Right lobe of liver (tissue), 6 donors: ENCODE measurements around the gene BIN1. TPM values are rescaled to one million over a fixed set of nuclear protein-coding genes. Genes with fewer than 3 reads are reported as not detected.

Experiments
- ATAC-seq, 4 donors: fragments of 200-7000 bp; cut with Tn5 transposase; one replicate each; pipeline ENCODE4 v1.9.1; 2020; ENCODE audit warnings: mild to moderate bottlenecking in 4 of 4, moderate library complexity in 4 of 4
- DNase-seq, 3 donors: peaks; one replicate each; pipeline ENCODE4 v3.0.0-alpha.2; 2020
- H3K27ac ChIP-seq, 3 donors: fragments of 200-600 bp; one replicate each; pipeline ENCODE4 v1.8.0; 2022
- H3K27me3 ChIP-seq, 2 donors: fragments of 200-600 bp; one replicate each; pipeline ENCODE4 v1.8.0; 2022
- H3K36me3 ChIP-seq, 4 donors: fragments of 200-600 bp; sonication (generic) in 1 of 4; one replicate each; pipeline versions ENCODE4 v1.5.1 to v1.8.0; 2017 to 2022; ENCODE audit warnings: control low read depth in 1 of 4
- H3K4me1 ChIP-seq, 4 donors: fragments of 200-600 bp; sonication (generic) in 1 of 4; one replicate each; pipeline versions ENCODE4 v1.5.1 to v1.8.0; 2017 to 2022; ENCODE audit warnings: control low read depth in 1 of 4
- H3K4me3 ChIP-seq, 3 donors: fragments of 200-600 bp; one replicate each; pipeline ENCODE4 v1.8.0; 2022
- H3K9me3 ChIP-seq, 4 donors: fragments of 200-600 bp; sonication (generic) in 1 of 4; one replicate each; pipeline versions ENCODE4 v1.5.1 to v1.8.0; 2017 to 2022; ENCODE audit warnings: control low read depth in 1 of 4
- POLR2A ChIP-seq: fragments of 450-650 bp; IDR thresholded peaks from one replicate; pipeline ENCODE4 v1.6.1; 2017; ENCODE audit warnings: antibody characterized with exemption, mild to moderate bottlenecking
- WGBS: methylation state at CpG from one replicate; pipeline ENCODE4 v1.1.6; 2018; ENCODE audit warnings: low coverage, low lambda C conversion rate; ENCODE audit not compliant: insufficient coverage; ENCODE audit errors: missing lambda C conversion rate; 5-methylcytosine and 5-hydroxymethylcytosine counted together
- intact Hi-C, 2 donors: fragments of 100-400 bp; cut with DNase I; formaldehyde crosslinking; loops; one replicate each; pipeline versions ENCODE4 v1.11.2 to v1.14.1; 2022
- total RNA-seq, 6 experiments: library from RNA; depleted of rRNA in 2 of 6; stranded (reverse); fragments of >200 nt in 2 of 6; fragmentation: NEBNext Ultra II Directional in 3 of 6; extraction: Animal tissue kit (Norgen Biotek cat#: 25700) in 3 of 6; gene quantifications; one replicate each; pipeline versions ENCODE4 v1.1.0 to v1.2.4, GENCODE V29; 2016 to 2023
- TF ChIP-seq, protein P1 (sequence below), 4 donors: fragments of 200-600 bp in 3 of 4; fragments of 450-650 bp in 1 of 4; IDR thresholded peaks; one replicate each; pipeline versions ENCODE4 v1.5.1 to v1.8.0; 2016 to 2022; ENCODE audit warnings: antibody characterized with exemption in 4 of 4, mild to moderate bottlenecking in 2 of 4
- donor health status: DM: no; HTN: yes; CAD: no.
- donor health status: DM: no; HTN: no; CAD: no.
- donor health status: DM: no; HTN: no; CAD: no.
- donor health status: DM: no; HTN: yes; CAD: no.
- donor health status: DM: no; HTN: yes; CAD: no.

Gene BIN1
- total RNA-seq, 6 experiments from 2014 or later: 20.4 to 30.8 (median 26.3) TPM

DNA sequence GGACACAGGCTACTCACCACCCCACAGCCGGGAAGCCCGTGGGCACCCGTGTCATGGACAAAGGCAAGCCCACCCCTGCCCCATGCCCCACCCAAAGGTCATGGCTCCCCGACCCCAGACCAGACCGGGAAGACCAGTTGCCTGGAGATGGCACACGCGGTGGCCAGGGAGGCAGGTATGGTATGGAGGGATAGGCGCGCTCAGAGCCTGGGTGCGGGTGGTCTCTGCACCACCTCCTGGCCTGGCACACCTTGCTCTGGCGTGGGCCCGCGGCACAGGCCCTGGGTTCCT, 51.2 kb downstream of the BIN1 start:
- Histone ChIP-seq H3K4me3 (no peak overlapping the region), H3K9me3 (no peaks in the 10 kb centered on the region), H3K27ac (no peak overlapping the region), H3K4me1 (peaks cover 0 to 16% (median 7%) of the 10 kb centered on the region in 4 donors), H3K27me3 (no peaks in the 10 kb centered on the region), H3K36me3 (no peaks in the 10 kb centered on the region)
- TF ChIP-seq POLR2A: no peak
- TF ChIP-seq, protein P1, sequence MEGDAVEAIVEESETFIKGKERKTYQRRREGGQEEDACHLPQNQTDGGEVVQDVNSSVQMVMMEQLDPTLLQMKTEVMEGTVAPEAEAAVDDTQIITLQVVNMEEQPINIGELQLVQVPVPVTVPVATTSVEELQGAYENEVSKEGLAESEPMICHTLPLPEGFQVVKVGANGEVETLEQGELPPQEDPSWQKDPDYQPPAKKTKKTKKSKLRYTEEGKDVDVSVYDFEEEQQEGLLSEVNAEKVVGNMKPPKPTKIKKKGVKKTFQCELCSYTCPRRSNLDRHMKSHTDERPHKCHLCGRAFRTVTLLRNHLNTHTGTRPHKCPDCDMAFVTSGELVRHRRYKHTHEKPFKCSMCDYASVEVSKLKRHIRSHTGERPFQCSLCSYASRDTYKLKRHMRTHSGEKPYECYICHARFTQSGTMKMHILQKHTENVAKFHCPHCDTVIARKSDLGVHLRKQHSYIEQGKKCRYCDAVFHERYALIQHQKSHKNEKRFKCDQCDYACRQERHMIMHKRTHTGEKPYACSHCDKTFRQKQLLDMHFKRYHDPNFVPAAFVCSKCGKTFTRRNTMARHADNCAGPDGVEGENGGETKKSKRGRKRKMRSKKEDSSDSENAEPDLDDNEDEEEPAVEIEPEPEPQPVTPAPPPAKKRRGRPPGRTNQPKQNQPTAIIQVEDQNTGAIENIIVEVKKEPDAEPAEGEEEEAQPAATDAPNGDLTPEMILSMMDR (IDR thresholded peaks at IDR 0.05): no peak
- ATAC-seq: no peak
- no peak for DNase-seq
- no CpG with 5 or more reads among the region's 13 CpGs for WGBS
- intact Hi-C loops: no loop called here

DNA sequence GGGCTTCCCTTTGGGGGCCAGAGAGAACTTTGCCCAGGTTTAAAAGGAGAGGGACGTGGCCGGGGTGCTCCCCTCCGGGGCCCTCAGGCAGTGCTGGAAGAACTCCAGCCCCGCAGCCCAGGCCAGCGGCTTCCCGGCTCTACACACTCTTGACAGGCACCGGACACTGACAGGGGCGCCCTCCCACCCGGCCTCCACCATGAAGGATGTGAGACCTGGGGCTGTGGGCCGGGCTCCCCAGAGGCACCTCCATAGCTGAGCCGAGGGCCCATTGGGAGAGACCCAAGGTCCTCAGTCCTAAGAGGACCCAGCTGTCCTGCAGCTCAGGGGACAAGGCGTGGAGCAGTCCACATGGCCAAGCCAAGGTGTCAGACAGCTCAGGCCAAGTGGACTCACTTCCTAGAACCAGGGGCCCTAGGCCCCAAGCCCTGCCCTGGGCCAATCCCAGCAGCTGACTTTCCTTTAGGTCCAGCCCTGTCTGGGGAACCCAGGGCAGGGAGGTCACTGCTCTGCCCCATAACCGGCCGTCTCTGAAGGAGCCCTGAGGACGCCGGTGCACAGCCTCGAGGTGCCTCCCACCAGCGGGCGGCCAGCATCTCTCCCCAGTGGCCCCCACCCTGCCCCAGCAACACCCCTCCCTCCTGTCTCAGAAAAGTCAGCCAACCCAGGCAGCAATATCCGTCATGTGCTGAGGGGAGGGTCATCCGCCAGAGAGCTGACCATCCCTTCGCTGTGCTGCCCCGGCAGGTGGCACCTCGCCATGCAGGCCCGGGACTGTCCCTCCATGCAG, 51.8 kb downstream of the BIN1 start:
- Histone ChIP-seq H3K36me3 (no peaks in the 10 kb centered on the region), H3K9me3 (no peaks in the 10 kb centered on the region), H3K4me1 (peaks cover 0 to 15% (median 6%) of the 10 kb centered on the region in 4 donors), H3K4me3 (no peak overlapping the region), H3K27ac (no peak overlapping the region), H3K27me3 (no peaks in the 10 kb centered on the region)
- no peak for TF ChIP-seq POLR2A
- TF ChIP-seq, protein P1 (IDR thresholded peaks at IDR 0.05): no peak
- peak in 2 of 3 donors; percentile 13 to 61 for DNase-seq
- WGBS: 100% methylated on average over 2 of the region's 25 CpGs
- intact Hi-C loops: no loop called here
- no peak for ATAC-seq

DNA sequence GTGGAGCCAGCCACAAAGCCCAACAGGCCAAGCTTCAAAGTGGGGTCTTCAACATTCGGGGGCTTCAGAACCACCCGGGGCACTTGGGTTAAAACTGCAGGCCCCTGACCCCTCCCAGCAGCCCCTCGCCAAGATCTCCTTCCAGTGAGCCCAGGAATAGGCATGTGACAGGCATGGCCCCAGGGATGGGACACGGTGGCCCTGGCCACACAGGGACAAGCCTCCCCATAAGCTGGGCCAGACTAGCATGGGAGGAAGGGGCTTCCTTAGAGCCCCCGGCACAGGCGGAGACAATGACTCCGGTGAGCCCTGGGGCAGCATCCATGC, 52.4 kb downstream of the BIN1 start:
- H3K27ac ChIP-seq: no peak overlapping the region
- TF ChIP-seq, protein P1 (IDR thresholded peaks at IDR 0.05): no peak
- TF ChIP-seq POLR2A: no peak
- no peak overlapping the region for H3K4me3 ChIP-seq
- intact Hi-C loops: no loop called here
- H3K9me3 ChIP-seq: no peaks in the 10 kb centered on the region
- no peak for ATAC-seq
- no peaks in the 10 kb centered on the region for H3K27me3 ChIP-seq
- no peaks in the 10 kb centered on the region for H3K36me3 ChIP-seq
- no CpG with 5 or more reads among the region's 7 CpGs for WGBS
- peak in 1 of 3 donors; percentile 17 for DNase-seq
- peaks cover 0 to 15% (median 6%) of the 10 kb centered on the region in 4 donors for H3K4me1 ChIP-seq

DNA sequence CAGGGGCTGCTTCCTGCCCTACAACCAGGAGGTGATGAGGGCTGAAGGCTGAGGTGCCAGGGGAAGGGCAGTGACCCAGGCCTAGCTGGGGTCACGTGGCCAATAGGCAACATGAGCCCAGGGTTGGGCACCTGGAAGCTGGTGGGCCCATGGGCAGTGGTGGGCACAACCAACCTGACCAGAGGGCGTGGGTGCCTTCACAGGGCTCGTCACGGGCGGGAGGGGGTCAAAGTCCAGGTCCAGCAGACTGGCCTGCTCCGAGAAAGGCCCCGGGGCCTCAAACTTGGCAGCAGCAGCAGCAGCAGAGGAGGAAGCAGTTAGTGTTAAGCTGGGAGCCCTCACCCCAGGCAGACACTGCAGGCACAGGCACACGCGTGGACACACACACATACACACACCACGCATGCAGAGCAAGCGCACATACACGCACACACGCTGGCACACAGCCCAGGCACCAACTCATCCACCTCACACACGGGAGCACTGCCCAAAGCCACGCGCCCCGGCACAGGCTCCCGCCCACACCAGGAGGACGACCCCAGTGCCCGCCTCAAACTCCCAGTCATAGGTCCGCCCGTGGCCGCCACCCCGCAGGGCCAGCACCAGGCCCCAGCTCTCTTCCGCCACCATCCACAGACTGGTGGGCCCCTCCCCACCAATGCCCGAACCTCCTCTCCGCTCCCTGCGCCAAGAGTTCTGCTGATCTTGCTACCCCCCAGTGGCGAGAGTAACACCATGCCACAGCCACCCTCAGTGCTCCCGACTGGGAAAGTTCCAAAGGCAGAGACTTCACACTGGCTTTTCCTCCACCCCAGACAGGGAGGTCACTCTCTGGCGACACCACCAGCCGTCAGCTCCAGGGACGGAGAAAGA, 53.0 kb downstream of the BIN1 start:
- TF ChIP-seq, protein P1 (IDR thresholded peaks at IDR 0.05): no peak
- TF ChIP-seq POLR2A: no peak
- peak overlapping the region in 2 of 3 donors; percentile 21 to 37 for H3K27ac ChIP-seq
- DNase-seq (peak; percentile 69 to 77 (median 75)), ATAC-seq (peak; percentile 58 to 75 (median 70))
- WGBS: 78% methylated on average over 6 of the region's 33 CpGs
- H3K9me3 ChIP-seq: no peaks in the 10 kb centered on the region
- H3K27me3 ChIP-seq: no peaks in the 10 kb centered on the region
- H3K36me3 ChIP-seq: no peaks in the 10 kb centered on the region
- intact Hi-C loops: no loop called here
- H3K4me1 ChIP-seq: peaks cover 0 to 15% (median 6%) of the 10 kb centered on the region in 4 donors
- no peak overlapping the region for H3K4me3 ChIP-seq
